NCI-H1048 (cell line): Measurements from ENCODE around the gene LRRFIP1.
"Not testable (repeated sequence)": the region's sequence is repeated elsewhere in the genome, so short reads cannot be mapped to it uniquely, and the experiment has no call there.

Experiments used
- DNase-seq: peaks from one replicate; lab custom pipeline; 2025; lab: John Stamatoyannopoulos, UW

Gene LRRFIP1

GRCh38 chr2:237782181-237782580, 154.8 kb downstream of the LRRFIP1 start:
- DNase-seq: no peak

GRCh38 chr2:237783678-237784077, 156.3 kb downstream of the LRRFIP1 start:
- DNase-seq: not testable (repeated sequence)

GRCh38 chr2:237786936-237787335, 159.5 kb downstream of the LRRFIP1 start:
- no peak for DNase-seq

- no peak for DNase-seq
Measured at GRCh38 chr2:237790353-237790752, 163.0 kb downstream of the LRRFIP1 start.

GRCh38 chr2:237791977-237792727, 164.8 kb downstream of the LRRFIP1 start:
- DNase-seq: no peak

GRCh38 chr2:237797253-237797652, 169.9 kb downstream of the LRRFIP1 start:
- no peak for DNase-seq

GRCh38 chr2:237798236-237799059, 171.1 kb downstream of the LRRFIP1 start, which contains the start of gene RBM44:
Gene RBM44 (plus strand): TSS chr2:237798779. CDS start chr2:237813610, 14,831 bp downstream.
- no peak for DNase-seq

GRCh38 chr2:237799060-237799428, 171.7 kb downstream of the LRRFIP1 start:
- no peak for DNase-seq

- no peak for DNase-seq
Measured at GRCh38 chr2:237801466-237801865, 174.1 kb downstream of the LRRFIP1 start.

- DNase-seq: no peak
Measured at GRCh38 chr2:237806334-237806733, 178.9 kb downstream of the LRRFIP1 start.

GRCh38 chr2:237815637-237816036, 188.2 kb downstream of the LRRFIP1 start:
- DNase-seq: no peak

GRCh38 chr2:237816531-237816930, 189.1 kb downstream of the LRRFIP1 start:
- DNase-seq: no peak

GRCh38 chr2:237818066-237818473, 190.7 kb downstream of the LRRFIP1 start:
- no peak for DNase-seq

GRCh38 chr2:237819231-237819630, 191.8 kb downstream of the LRRFIP1 start:
- no peak for DNase-seq

GRCh38 chr2:237820421-237820820, 193.0 kb downstream of the LRRFIP1 start:
- no peak for DNase-seq

- no peak for DNase-seq
Measured at GRCh38 chr2:237823544-237823943, 196.2 kb downstream of the LRRFIP1 start.

- no peak for DNase-seq
Measured at GRCh38 chr2:237824085-237824484, 196.7 kb downstream of the LRRFIP1 start.

- no peak for DNase-seq
Measured at GRCh38 chr2:237827421-237827987, 200.1 kb downstream of the LRRFIP1 start.
